Activated CD4-positive, alpha-beta T cell treated with anti-CD3 and anti-CD28 coated beads, Interleukin-2, Interleukin-6, amounts not matched to agents 100 ng/mL and 50 ng/mL, durations not matched to agents 16 hours and 8 hours (primary cell): ENCODE results near the gene LRCOL1.

ENCODE experiments used
- DNase-seq: peaks from one replicate; pipeline ENCODE4 v3.0.0-alpha.2; 2020

Gene LRCOL1

DNA sequence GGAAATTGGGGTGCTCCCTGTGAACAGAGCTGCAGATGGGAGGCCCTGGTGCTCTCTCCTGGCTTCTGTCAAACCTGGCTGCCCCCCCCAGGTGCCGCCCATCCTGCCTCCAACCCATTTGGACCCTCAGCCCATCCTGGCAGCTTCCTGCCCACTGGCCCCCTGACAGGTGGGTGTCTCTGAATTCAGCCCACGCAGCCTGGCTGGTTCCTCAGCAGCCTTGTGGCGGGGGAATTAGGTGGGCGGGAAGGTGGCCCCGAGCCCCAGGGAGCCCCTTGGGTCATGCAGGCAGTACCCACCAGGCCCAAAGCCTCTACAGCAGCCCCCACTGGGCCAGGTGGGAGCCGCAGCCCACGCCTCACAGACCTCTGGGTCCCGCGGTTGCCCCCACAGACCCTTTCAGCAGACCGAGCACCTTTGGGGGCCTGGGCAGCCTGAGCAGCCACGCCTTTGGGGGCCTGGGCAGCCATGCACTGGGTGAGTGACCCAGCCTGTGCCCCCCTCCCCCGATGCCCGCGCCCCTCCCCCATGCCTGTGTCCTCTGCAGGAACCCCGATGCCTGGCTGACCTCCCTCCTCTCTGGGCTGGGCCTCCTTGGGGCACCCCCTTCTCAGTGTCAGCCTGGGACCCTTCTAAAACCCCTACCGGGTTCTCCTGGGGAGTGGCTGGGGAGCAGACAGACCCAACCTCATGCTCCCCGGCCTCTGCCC, 28.9 kb downstream of the LRCOL1 start:
- DNase-seq, result no peak

DNA sequence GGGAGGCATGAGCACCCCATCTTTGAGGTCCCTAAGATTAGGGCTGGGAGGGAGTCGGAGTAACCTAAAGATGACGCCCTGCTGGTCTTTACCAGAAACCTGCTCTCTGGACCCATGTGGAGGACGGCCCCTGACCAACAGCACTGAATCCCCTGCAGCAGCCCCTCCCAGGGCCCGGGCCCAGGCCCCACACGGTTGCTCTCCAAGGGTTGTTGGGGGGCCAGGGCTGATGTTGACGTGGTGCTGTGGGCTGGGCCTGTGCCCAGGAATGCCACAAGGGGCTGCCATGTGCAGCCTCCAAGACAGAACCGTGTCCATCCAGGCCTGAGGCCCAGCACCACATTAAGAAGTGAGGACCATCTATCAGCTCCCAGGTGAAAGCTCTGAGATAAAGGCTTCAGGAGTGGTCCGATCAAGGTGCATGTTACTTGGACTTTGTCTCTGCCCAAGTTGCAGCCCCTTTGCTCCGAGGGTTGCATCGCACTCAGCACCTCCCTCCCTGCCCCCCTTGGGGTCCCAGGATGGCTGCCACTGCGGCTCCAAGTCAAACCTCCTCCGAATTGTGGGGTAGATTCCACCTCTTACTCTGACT, 29.6 kb downstream of the LRCOL1 start:
- no peak for DNase-seq

DNA sequence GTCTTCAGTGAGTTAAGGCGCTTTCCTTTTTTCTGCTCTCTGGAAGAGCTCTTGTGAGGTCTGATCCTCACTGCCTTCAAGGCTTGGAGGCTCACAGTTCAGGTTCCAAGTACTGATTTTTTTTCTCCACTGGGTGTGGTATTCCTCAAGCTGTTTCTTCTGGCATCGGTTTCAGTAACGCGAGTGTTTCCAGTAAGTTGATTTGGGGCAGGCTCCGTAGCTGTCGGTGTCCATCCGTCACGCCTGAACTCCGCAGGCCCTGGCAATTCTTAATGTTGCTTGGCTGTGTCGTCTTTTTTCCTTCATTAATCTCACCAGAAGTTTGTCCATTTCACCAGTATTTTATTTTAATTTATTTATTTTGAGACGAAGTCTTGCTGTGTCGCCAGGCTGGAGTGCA, 30.6 kb downstream of the LRCOL1 start:
- no peak for DNase-seq

DNA sequence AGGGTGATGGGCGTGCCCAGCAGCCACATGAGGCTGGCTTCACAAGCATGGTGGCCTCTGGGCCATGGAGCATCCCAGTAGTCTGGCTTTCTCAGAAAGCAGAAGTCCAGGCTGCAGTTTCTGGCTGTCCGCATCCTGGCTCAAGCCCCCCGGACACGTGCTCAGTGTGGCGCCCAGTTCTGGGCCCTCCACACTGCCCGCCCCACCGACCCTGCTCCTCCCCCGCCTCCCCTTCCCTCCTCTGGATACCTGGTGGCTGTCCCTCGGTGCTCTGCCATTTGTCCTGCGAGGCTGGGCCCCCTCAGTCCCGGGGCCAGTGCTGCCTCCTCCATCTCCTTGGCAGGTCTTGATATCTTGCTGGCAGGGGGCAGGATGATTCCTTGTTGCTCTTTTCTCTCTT, 31.6 kb downstream of the LRCOL1 start:
- DNase-seq, result no peak

DNA sequence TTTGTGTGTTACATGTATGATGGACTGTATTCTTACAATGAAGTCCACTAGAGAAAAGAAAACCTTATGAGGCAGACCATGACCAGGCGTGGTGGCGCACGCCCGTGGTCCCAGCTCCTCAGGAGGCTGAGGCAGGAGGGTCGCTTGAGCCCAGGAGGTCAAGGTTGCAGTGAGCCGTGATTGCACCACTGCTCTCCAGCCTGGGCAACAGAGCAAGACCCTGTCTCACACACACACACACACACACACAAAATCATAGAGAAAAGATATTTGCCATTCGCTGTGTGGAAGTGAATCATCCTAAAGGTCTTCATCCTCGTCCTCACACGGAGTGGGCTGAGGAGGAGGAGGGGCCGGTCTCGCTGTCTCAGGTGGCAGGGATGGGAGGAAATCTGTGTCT, 32.3 kb downstream of the LRCOL1 start:
- DNase-seq, result no peak

DNA sequence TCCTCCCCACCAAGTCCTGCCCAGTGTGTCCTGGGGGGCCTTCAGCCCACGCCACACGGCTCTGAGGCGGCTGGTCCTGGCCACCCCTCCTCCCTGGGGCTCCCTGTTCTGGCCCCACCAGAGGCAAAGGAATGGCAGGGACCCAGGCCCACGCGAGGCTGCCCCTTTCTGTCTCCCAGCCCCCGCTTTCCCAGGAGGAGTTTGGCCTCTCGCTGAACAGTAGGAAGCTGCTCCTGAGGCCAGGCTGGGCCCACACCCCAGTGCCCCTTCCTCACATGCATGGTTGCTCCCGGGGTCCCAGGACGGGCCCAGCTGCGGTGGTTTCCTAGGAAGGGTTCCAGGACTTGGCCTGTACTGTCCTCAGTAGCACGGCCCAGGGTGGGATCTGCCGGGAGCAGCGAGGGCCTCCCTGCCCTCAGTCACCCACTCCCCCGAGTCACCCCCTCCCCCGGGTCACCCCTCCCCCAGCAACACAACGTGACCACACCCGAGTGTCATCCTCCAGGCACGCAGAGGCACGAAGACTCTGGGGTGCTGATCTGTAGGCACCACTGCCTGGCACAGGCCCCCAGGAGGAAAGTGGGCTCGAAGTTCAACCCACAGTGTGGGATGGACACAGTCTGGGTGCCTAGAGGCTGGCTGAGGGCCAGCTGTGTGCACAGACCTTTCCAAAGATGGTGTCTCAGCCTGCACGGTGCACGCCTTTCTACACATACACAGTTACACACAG, 33.0 kb downstream of the LRCOL1 start:
- DNase-seq, result no peak

DNA sequence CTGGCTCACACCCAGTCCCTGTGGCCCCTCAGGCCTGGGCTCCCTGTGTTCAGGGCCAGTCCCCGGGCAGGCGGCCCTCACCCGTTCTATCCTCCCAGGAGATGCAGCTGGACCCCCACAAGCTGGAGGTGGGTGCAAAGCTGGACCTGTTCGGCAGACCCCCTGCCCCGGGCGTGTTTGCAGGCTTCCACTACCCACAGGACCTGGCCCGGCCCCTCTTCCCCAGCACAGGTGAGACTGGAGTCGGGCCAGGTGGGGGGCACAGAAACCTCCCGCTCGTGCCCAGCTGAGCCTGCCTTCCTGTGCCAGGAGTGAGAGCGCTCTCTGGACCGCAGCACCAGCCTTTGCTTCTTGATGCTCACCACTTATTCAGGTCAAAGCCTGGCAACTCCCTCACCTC, 33.7 kb downstream of the LRCOL1 start:
- no peak for DNase-seq

DNA sequence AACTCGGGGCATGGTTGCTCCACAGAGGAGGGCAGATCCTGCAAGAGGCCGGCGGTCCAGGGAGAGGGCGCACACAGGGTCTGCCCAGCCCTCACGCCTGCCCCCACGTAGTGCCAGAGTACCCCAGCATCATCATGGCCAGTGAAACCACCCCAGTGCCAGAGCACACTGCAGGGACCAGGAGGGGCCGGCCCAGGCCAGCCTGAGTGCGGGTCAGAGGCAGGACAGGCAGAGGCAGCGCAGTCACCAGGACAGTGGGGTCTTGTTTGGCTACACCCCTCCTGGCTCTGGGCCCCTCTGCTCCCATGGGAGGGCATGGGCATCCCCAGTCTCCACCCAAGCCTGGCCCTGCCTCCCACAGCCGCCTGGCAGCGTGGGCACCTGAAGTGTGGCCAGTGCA, 34.7 kb downstream of the LRCOL1 start:
- no peak for DNase-seq

DNA sequence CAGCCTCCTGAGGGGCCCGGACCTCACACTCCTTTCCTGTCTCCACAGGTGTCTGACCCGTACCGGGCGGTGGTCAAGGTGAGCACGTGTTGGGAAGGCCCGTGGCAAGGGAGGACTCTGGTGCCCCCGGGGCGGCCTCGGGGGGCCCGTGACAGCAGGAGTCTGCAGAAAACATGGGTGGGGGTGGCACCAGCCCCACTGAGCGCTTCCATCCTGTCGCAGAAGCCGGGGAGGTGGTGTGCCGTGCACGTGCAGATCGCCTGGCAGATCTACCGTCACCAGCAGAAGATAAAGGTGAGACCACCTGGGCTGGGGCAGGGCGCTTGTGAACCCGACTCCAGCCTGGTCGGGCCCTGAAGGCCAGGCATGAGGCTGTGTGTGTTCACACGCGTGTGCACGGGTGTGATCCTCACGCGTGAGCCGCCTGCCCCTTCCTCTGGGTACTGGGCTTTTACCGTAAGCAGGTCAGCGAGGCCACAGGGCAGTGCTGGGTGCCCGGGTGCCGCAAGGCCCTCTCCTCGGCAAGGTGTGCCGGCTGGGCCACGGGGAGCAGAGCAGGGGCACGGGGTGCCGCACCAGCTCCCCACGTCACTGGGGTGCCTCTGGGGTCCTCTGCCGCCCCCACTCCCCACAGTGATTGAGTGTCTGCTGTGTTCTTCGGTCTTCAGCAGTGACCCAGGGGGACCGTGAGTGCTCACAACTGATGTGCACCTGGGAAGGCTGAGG, 35.9 kb downstream of the LRCOL1 start:
- no peak for DNase-seq

DNA sequence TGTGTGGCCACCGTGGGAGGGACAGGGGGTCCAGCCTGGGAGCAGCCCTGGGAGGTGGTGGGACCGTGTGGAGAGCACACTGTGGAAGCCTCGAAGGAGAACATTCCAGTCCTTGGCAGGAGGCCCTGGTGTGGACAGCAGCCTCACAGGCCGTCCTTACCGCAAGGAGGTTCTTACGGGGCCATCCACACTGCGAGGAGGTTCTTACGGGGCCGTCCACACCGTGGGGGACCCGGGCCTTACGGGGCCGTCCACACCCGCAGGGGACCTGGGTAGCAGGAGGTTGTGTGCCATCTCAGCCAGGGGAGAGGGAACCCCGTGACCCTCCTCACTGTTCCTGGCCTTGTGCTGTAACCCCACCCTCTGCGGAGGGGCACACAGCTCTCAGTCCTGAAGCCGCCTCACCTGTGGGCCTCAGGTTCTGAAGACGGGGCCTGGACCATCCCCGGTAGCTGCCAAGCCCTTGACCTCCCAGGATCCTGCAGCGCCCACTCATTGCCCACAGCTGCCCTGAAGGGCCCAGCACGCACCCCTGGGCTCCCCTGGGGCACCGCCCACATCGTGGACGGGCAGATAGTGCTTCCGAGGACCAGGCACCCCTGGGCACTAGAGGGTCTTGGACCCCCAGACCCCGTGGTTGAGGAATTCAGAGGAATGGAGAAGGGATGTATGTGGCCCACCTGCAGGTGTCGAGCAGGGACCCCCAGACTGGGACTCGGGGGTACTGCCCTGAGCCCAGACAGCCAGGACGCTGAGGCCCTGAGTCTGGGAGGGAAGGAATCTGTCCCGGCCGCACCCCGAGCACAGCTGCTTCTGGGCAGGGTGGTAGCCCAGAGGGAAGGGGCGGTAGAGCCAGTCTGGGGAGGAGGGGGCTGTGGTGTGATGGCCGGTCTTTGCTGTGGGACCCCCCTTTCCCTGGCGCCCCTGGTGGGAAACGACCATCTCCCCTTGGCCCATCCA, 37.3 kb downstream of the LRCOL1 start:
- no peak for DNase-seq

DNA sequence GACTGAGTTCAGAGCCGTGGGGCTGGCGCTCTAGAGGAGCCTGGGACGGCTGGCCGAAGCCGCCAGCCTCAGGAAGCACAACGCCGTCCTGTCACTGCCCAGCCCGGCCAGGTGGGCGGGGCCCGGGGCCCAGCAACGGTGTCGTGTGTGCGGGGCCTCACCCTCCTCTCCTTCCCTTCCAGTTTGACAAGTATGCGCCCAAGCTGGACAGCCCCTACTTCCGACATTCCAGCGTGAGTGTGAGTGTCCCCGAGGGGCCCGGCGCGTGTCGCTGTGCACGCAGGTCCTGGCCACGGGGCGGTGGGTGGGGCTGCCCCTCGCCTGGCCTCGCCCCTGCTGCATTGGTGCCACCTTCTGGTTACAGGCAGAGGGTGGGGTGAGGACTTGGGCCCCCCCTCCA, 38.3 kb downstream of the LRCOL1 start:
- DNase-seq, result no peak

DNA sequence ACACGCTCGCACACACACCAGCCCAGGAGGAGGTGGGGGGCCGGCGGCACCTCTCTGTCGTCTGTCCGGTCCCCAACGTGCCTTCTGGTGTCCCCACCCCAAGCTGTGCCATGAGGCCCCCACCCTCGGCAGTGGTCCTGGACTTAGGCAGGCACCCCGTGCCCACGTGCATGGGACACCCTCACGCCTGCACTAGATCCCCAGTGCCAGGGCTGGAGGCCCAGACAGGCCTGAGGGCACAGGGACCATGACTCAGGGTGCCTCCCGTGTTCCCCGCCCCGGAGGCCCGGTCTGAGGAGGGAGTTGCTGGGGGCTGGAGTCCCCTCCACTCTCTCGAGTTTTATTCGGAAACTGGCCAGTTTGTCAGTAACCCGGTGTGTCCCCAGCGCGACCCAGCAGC, 38.8 kb downstream of the LRCOL1 start:
- no peak for DNase-seq

DNA sequence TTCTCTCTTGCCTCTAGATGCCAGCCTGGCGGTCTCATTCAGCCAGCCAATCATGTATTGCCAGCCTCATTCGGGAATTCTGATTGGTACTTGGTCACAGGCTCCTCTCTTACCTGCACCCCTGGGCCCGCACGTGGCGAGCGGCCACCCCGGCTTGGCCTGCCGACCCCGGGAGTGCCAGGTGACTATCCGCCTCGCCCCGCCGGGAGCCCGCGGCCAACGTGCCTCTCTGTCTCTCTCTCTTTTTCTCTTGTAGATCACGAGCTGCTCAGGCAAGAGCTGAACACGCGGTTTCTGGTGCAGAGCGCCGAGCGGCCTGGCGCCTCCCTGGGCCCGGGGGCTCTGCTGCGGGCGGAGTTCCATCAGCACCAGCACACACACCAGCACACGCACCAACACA, 39.3 kb downstream of the LRCOL1 start:
- no peak for DNase-seq

DNA sequence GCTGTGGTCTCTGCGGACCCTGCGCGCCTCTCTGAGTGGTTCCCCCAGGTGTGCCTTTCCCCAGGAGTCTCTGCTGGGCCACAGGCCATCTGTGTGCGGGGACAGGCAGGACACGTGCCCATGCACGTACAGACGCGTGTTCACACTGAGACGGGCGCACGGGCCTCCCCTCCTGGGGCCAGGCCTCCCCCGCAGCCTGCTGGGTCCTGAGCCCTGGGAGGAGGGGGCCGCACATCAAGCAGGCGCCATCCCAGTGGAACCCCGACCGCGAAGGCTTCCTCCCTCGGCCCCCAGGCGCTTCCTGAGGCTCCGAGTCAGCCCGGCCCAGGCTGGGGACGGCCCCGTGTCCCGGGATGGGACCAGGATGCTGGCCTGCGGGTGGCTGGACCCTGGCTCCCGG, 39.7 kb downstream of the LRCOL1 start:
- no peak for DNase-seq

DNA sequence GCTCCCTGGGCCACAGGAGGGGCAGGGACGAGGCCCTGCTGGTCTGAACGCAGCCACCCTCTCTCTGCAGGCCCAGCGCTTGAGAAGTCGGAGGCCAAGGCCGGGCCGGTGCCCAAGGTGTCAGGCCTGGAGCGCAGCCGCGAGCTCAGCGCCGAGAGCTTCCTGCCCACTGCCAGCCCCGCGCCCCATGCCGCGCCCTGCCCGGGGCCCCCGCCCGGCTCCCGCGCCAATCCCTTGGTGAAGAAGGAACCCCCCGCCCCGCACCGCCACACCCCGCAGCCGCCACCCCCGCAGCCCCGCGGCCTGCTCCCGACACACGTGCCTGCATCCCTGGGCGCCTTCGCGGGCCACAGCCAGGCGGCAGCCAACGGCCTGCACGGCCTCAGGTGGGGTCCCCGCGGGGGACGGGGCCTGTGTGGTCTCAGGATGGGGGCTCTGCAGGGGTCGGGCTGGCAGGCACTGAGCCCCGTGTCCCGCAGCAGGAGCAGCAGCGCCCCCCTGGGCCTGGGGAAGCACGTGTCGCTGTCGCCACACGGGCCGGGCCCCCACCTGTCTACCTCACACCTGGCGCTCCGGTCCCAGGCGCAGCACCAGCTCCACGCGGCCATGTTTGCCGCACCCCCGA, 40.4 kb downstream of the LRCOL1 start:
- no peak for DNase-seq

DNA sequence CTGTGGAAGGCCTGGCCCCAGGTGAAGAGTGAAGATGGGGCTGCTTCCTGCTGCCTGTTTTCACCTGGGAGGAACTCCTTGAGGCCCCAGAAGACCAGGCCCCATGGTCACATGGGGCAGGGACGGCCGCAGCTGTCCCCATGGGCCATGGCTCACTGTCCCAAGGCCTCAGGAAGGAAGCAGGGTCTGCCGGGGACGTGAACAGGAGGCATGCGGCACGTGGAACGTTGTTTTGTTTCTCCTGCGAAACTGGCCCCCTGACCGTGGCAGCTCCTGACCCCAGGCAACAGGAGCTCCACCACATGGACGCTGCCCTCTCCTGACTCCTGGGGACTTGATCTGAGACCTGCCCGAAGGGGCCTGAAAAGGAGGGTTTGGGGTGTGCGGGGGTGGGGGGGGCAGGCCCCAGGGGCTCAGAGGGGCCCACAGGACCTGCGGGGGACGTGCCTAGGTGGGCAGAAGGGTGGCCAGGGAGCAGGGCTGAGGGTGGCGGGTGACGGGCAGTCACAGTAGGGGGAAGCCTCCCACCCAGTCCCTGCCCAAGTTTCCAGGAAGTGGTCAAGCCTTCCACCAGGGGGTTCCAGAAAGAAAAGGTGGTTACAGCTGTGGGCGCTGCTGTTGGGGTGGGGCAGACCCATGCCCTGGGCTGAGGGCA, 41.4 kb downstream of the LRCOL1 start:
- no peak for DNase-seq

DNA sequence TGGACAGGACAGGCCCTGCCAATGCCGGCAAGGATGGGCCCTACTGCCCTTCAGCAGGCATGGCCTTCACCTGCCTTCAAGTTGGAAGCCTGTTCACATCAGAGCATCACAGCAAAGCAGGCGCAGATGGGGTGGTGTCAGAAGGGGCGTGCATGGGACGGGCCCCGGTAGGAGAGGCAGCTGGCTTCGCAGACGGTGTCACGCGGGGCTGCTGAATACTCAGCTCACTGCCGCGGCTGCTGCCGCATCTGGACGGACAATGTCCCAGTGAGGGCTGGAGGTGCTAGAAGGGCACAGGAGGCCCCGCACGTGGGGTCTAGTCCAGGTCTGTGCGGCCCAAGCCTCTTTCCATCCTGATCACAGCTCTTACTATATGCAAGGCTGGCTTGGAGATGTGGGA, 42.1 kb downstream of the LRCOL1 start:
- DNase-seq, result no peak

DNA sequence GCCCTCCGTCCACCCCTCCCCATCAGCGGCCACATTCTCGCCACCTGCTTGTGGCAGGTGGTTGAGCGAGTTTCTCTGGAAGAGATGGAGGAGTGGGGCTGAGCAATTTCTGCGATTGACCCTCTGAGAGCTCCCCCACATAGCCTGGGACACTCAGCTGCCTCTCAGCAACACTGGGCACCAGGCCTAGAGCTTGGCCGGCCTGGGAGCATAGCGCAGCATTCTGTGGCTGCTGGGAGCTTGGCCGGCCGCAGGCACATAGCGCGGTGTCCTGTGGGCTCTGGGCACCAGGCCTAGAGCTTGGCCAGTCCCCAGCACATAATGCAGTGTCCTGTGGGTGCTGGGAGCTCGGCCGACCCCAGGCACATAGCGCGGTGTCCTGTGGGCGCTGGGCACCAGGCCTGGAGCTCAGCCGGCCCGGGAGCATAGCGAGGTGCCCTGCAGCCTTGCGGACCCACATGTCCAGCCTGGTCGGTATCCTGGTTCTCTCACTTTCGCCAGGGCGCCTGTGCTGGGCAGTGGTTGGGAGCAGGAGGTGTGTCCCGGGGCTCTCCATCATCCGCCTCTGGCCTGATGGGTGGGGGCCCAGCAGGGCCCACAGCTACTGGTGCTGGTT, 43.8 kb downstream of the LRCOL1 start:
- DNase-seq, result no peak

DNA sequence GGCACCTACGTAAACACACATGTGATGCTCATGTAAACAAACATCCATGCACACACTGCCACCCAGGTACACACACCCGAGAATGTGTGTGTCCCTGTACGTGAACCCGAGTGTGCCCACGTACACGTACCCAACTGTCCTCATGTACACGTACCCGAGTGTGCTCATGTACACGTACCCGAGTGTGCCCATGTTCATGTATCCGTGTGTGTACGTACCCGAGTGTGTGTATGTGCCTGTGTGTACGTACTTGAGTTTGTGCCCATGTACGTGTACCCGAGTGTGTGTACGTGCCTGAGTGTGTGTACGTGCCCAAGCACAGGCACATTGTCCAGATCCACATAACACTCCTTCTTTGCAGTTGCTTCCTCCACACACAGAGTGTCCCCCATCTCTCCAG, 45.0 kb downstream of the LRCOL1 start:
- DNase-seq, result no peak

DNA sequence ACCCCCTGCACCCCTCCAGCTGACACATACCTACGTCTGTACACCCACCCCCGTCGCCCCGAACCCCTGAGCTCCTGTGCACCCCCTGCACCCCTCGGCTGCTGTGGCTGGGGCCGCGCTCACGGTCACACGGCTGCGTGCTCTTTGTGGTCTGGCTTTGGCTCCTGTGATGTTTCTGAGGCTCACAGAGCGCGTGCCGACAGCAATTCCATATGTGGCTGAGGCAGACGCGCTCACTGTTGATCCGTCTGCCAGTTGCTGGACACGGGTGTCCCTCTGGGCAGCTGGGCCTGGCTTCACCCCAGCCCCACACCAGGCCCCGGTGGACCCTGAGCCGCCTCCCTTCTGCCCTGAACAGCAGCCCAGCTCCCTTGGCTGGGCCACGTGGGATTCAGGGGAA, 46.5 kb downstream of the LRCOL1 start:
- no peak for DNase-seq

DNA sequence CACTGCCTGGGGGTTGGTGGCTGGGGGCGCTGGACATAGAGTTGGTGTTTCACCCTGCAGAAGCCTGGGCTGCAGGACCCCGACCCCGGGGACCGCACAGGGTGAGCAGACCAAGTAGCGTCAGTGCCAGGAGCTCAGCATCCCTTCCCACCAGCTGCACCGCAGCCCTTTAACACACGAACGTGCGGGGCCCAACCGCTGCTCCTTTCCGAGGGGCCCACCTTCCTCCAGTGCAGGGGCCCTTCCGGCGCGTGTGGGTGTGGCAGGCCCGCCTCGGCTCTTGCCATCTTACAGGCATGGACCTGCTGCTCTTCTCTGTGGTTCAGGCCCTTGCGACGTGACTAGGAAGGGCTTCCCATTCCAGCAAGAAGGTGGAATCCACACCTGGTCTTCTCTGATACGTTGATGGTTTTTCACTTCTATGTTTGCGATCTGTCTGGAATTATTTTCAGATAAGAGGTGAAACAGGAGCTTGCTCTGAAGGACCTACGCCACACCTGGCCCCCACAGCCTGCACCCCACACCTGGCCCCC, 47.8 kb downstream of the LRCOL1 start:
- DNase-seq, result no peak
